Prostate gland (tissue), 2 donors: ENCODE data around the gene PMVK. TPM values are rescaled to one million over a fixed set of nuclear protein-coding genes. Genes with fewer than 3 reads are reported as not detected.
A peak's percentile ranks its signal among the peaks of the same experiment; 100 is the strongest.

ENCODE experiments used
- DNase-seq: peaks from one replicate; pipeline ENCODE4 v3.0.0-alpha.2; 2019; ENCODE audit warnings: low spot score
- H3K27ac ChIP-seq, 2 donors: fragments of 200-600 bp; sonication (generic); 2 replicates each; pipeline ENCODE4 v1.5.1; 2017 to 2019
- H3K27me3 ChIP-seq: fragments of 200-600 bp; sonication (generic); replicated peaks from 2 replicates; pipeline ENCODE4 v1.5.1; 2019; ENCODE audit not compliant: insufficient read depth
- H3K36me3 ChIP-seq, 2 donors: fragments of 200-600 bp; sonication (generic); 1 replicate in 1 of 2; 2 replicates in 1 of 2; pipeline versions ENCODE4 v1.5.1 to v1.8.1; 2017 to 2019
- H3K4me1 ChIP-seq: fragments of 200-600 bp; sonication (generic); replicated peaks from 2 replicates; pipeline ENCODE4 v1.5.1; 2019
- H3K4me3 ChIP-seq, 2 donors: fragments of 200-600 bp; sonication (generic); 2 replicates each; pipeline ENCODE4 v1.5.1; 2017 to 2019
- H3K9me3 ChIP-seq: fragments of 200-600 bp; sonication (generic); 2 replicates; pipeline ENCODE4 v1.5.1; 2017
- CTCF ChIP-seq, 4 experiments: fragments of 200-600 bp in 2 of 4; fragments of 450-650 bp in 2 of 4; sonication (generic) in 2 of 4; IDR thresholded peaks; 1 replicate in 3 of 4; 2 replicates in 1 of 4; pipeline ENCODE4 v1.5.1; 2016 to 2019; ENCODE audit warnings: antibody characterized with exemption in 4 of 4, mild to moderate bottlenecking in 2 of 4, moderate library complexity in 2 of 4
- POLR2A ChIP-seq: fragments of 450-650 bp; IDR thresholded peaks from one replicate; pipeline ENCODE4 v1.6.1; 2016; ENCODE audit warnings: antibody characterized with exemption, mild to moderate bottlenecking
- POLR2AphosphoS5 ChIP-seq: sonication (generic); formaldehyde crosslinking; IDR thresholded peaks from one replicate; pipeline ENCODE4 v1.6.1; 2017; ENCODE audit warnings: antibody characterized with exemption
- WGBS: methylation state at CpG from one replicate; pipeline ENCODE4 v1.1.5; 2018; 5-methylcytosine and 5-hydroxymethylcytosine counted together
- intact Hi-C: fragments of 100-400 bp; cut with DNase I; formaldehyde crosslinking; loops from one replicate; pipeline ENCODE4 v1.14.2; 2022
- total RNA-seq, 2 donors: library from RNA; depleted of rRNA; stranded (reverse); fragments of >200 nt; gene quantifications; one replicate each; pipeline ENCODE4 v1.1.0, GENCODE V29; 2016

Gene PMVK
- total RNA-seq, 2 donors from 2014 or later = 23.2 to 26.2 TPM

- Histone ChIP-seq H3K4me1 (peaks cover 12% of the 10 kb centered on the region), H3K27ac (peak overlapping the region; percentile 99), H3K27me3 (no peaks in the 10 kb centered on the region), H3K9me3 (no peaks in the 10 kb centered on the region), H3K4me3 (peak overlapping the region; percentile 66 to 69), H3K36me3 (no peaks in the 10 kb centered on the region)
- TF ChIP-seq POLR2A (no peak), POLR2AphosphoS5 (no peak), CTCF (IDR thresholded peaks at IDR 0.05) (no peak)
- DNase-seq = no peak
- intact Hi-C loops = no loop called here
- 27% methylated on average over 27 of the region's 27 CpGs for WGBS
Observed at GRCh38 chr1:154935749-154936554, 567 bp downstream of the PMVK start.

GRCh38 chr1:154934358-154934948, 2.1 kb downstream of the PMVK start:
- Histone ChIP-seq H3K36me3 (no peaks in the 10 kb centered on the region), H3K27me3 (no peaks in the 10 kb centered on the region), H3K4me3 (no peak overlapping the region), H3K27ac (no peak overlapping the region), H3K9me3 (no peaks in the 10 kb centered on the region), H3K4me1 (peaks cover 8% of the 10 kb centered on the region)
- 97% methylated on average over 5 of the region's 5 CpGs for WGBS
- no peak for TF ChIP-seq POLR2AphosphoS5
- no peak for TF ChIP-seq CTCF (IDR thresholded peaks at IDR 0.05)
- TF ChIP-seq POLR2A = no peak
- intact Hi-C loops = no loop called here
- no peak for DNase-seq

- no peaks in the 10 kb centered on the region for H3K4me1 ChIP-seq
- WGBS = 80% methylated on average over 11 of the region's 11 CpGs
- no peaks in the 10 kb centered on the region for H3K36me3 ChIP-seq
- intact Hi-C loops = no loop called here
- peak; percentile 55 for DNase-seq
- no peak overlapping the region for H3K4me3 ChIP-seq
- H3K27me3 ChIP-seq = no peaks in the 10 kb centered on the region
- no peaks in the 10 kb centered on the region for H3K9me3 ChIP-seq
- H3K27ac ChIP-seq = peak overlapping the region; percentile 41 to 57
- TF ChIP-seq POLR2AphosphoS5 = peak; percentile 30
- no peak for TF ChIP-seq CTCF (IDR thresholded peaks at IDR 0.05)
- TF ChIP-seq POLR2A = peak; percentile 46
Observed at GRCh38 chr1:154931940-154932487, 4.5 kb downstream of the PMVK start.

GRCh38 chr1:154926201-154926600, 10.3 kb downstream of the PMVK start:
- Histone ChIP-seq H3K4me1 (no peaks in the 10 kb centered on the region), H3K9me3 (no peaks in the 10 kb centered on the region), H3K27ac (no peak overlapping the region), H3K27me3 (no peaks in the 10 kb centered on the region), H3K4me3 (no peak overlapping the region), H3K36me3 (peaks cover 0 to 8% of the 10 kb centered on the region in 2 donors)
- no peak for TF ChIP-seq POLR2A
- DNase-seq = no peak
- intact Hi-C loops = no loop called here
- 95% methylated on average over 13 of the region's 13 CpGs for WGBS

GRCh38 chr1:154925335-154926170, 11.0 kb downstream of the PMVK start:
- Histone ChIP-seq H3K27me3 (no peaks in the 10 kb centered on the region), H3K9me3 (no peaks in the 10 kb centered on the region), H3K4me1 (no peaks in the 10 kb centered on the region), H3K27ac (no peak overlapping the region), H3K4me3 (no peak overlapping the region), H3K36me3 (peaks cover 0 to 8% of the 10 kb centered on the region in 2 donors)
- TF ChIP-seq POLR2AphosphoS5 = no peak
- TF ChIP-seq CTCF (IDR thresholded peaks at IDR 0.05) = no peak
- intact Hi-C loops = no loop called here
- WGBS = 93% methylated on average over 3 of the region's 3 CpGs
- DNase-seq = no peak
